Brain microvascular endothelial cell (primary cell): ENCODE results near the gene TEX51.

Experiments
- DNase-seq: peaks from one replicate; pipeline ENCODE4 v3.0.0-alpha.2; 2020
- H3K27ac ChIP-seq: fragments of 250-450 bp; sonication (Bioruptor Pico); 2 replicates; pipeline ENCODE4 v1.5.1; 2020; ENCODE audit warnings: mild to moderate bottlenecking, moderate library complexity
- H3K27me3 ChIP-seq: fragments of 250-450 bp; sonication (Bioruptor Pico); replicated peaks from 2 replicates; pipeline ENCODE4 v1.5.1; 2020; ENCODE audit warnings: mild to moderate bottlenecking
- H3K36me3 ChIP-seq: fragments of 250-450 bp; sonication (Bioruptor Pico); replicated peaks from 2 replicates; pipeline ENCODE4 v1.5.1; 2020; ENCODE audit warnings: mild to moderate bottlenecking
- H3K4me3 ChIP-seq: 2 replicates; pipeline ENCODE4 v1.5.1; 2011; ENCODE audit warnings: low read depth, mild to moderate bottlenecking, control low read depth, low read length, moderate library complexity
- in situ Hi-C: cut with HindIII; loops from 2 replicates; pipeline ENCODE4 v1.10.0; 2017; ENCODE audit warnings: low sequenced_read_pairs, low pct_ligation_motif_present
- TF ChIP-seq, protein P1 (sequence below): IDR thresholded peaks from 2 replicates; pipeline ENCODE4 v1.5.1; 2011; ENCODE audit warnings: low read depth, mild to moderate bottlenecking, moderate library complexity, low read length, control low read depth, inconsistent platforms; ENCODE audit errors: missing control alignments

The TEX51 gene

DNA sequence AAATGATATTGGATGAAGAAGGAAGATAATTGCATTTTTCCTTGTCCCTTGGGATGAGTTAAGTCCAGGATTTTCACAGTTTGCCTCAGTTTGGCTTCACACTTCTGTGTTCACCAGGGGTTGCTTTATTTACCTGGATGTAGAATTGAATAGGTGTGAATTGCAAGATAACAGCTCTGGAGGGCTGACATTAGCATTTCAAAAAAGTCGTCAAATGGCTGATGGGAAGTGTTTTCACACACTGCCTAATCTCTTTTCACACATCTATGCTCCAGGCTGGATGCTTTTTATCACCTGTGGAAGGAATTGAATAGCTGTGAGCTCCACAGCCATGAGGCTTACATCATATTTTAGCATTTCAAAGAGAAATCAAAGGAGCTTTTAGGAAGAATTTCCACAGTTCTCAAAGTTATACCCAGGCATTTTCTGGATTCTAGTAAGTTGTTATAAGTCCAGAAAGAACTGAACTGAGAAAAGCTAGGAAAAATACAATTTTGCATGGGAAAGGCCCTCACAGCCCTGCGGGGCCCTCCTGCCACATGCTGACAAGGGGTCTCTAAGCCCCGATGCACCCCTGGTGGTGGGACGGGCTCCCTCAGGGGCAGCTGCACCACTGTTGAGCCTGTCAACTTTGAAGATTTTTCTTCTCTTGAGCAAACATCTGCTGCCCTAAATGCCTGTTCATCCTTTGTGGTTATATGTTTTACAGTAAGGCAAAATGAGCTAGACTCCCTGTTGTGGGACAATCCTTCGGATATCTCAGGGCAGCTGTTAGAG lies 43.9 kb downstream of the TEX51 start:
- TF ChIP-seq, protein P1, sequence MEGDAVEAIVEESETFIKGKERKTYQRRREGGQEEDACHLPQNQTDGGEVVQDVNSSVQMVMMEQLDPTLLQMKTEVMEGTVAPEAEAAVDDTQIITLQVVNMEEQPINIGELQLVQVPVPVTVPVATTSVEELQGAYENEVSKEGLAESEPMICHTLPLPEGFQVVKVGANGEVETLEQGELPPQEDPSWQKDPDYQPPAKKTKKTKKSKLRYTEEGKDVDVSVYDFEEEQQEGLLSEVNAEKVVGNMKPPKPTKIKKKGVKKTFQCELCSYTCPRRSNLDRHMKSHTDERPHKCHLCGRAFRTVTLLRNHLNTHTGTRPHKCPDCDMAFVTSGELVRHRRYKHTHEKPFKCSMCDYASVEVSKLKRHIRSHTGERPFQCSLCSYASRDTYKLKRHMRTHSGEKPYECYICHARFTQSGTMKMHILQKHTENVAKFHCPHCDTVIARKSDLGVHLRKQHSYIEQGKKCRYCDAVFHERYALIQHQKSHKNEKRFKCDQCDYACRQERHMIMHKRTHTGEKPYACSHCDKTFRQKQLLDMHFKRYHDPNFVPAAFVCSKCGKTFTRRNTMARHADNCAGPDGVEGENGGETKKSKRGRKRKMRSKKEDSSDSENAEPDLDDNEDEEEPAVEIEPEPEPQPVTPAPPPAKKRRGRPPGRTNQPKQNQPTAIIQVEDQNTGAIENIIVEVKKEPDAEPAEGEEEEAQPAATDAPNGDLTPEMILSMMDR = no peak
- DNase-seq = no peak
- no peak overlapping the region for H3K27ac ChIP-seq
- H3K36me3 ChIP-seq = no peaks in the 10 kb centered on the region
- H3K4me3 ChIP-seq = no peak overlapping the region
- H3K27me3 ChIP-seq = no peaks in the 10 kb centered on the region
- in situ Hi-C loops = no loop called here

DNA sequence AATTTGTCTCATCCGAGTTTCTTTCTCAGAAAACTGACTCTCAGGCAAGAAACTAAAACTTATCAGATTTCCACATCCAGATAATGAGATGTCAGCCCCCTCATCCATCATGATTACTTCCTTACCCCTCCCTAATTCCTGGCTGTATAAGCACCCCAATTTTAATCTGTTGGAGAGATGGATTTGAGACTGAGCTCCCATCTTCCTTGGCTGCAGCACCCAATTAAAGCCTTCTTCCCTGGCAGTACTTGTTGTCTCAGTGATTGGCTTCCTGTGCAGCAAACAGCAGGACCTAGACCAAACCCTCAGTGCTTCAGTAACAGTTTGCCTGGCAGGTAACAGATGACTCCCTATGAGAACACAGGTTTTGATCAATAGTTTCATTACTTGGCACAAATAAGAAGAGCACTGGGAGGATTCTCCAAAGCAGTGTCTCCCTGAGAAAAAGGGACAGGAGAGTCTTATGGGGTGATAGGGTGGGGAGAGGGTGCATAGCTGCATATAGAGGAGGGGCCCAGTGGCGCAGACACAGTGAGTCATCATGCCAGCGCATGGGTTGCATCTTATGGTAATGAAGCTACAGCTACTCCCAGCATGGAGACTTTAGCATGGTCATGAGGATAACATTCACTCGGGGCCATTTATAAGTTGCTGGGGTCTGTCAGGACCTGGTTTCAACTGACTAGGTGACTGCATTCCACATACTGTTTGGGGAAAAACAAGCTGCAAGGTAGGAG lies 45.1 kb downstream of the TEX51 start:
- in situ Hi-C loops = no loop called here
- Histone ChIP-seq H3K4me3 (no peak overlapping the region), H3K36me3 (no peaks in the 10 kb centered on the region), H3K27me3 (no peaks in the 10 kb centered on the region), H3K27ac (no peak overlapping the region)
- TF ChIP-seq, protein P1 = no peak
- no peak for DNase-seq

DNA sequence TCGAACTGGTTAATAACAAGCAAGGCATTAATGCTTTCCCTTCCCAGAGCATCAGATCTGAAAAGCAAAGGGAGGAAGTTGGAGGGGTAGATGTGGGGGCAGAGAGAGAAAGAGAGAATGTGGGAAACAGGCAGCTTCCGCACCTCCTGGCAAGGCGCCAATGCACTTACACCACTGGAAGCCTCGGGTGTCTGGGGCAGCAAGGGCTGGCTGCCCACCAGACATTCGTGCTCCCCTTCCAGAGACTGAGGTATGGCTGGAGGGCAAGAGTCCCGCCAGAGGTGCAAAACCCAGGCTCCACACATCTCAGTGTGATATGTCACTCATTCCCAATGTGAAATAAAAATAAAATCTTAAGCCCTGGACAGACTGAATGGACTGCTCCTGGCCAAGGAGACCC lies 46.4 kb downstream of the TEX51 start:
- DNase-seq = no peak
- no peak overlapping the region for H3K4me3 ChIP-seq
- H3K27ac ChIP-seq = no peak overlapping the region
- no peaks in the 10 kb centered on the region for H3K27me3 ChIP-seq
- TF ChIP-seq, protein P1 = no peak
- in situ Hi-C loops = no loop called here
- no peaks in the 10 kb centered on the region for H3K36me3 ChIP-seq

GRCh38 chr2:126946318-126947102 lies 47.8 kb downstream of the TEX51 start:
- in situ Hi-C loops = no loop called here

GRCh38 chr2:126947103-126947429 lies 48.4 kb downstream of the TEX51 start:
- in situ Hi-C loops = no loop called here
- no peak for DNase-seq
- TF ChIP-seq, protein P1 = no peak
- Histone ChIP-seq H3K27ac (no peak overlapping the region), H3K36me3 (no peaks in the 10 kb centered on the region), H3K4me3 (no peak overlapping the region), H3K27me3 (no peaks in the 10 kb centered on the region)

More at GRCh38 chr2:126946318-126947102, 47.8 kb downstream of the TEX51 start:
- Histone ChIP-seq H3K27me3 (no peaks in the 10 kb centered on the region), H3K36me3 (no peaks in the 10 kb centered on the region), H3K27ac (no peak overlapping the region), H3K4me3 (no peak overlapping the region)
- TF ChIP-seq, protein P1 = no peak
- DNase-seq = no peak
